GM18951 (cell line): ENCODE results near the gene KNDC1.
"Not testable (repeated sequence)": the region's sequence is repeated elsewhere in the genome, so short reads cannot be mapped to it uniquely, and the experiment has no call there.

Experiments
- POLR2A ChIP-seq: IDR thresholded peaks from 4 replicates; pipeline ENCODE4 v1.6.1; 2011; ENCODE audit warnings: mild to moderate bottlenecking; ENCODE audit not compliant: insufficient read length, insufficient read depth; ENCODE audit errors: extremely low read depth
- in situ Hi-C: fragments of 300-500 bp; cut with MboI; formaldehyde crosslinking; loops from one replicate; pipeline ENCODE4 v1.12.0; 2022; ENCODE audit warnings: low sequenced_read_pairs, mixed read lengths, inconsistent platforms; ENCODE audit not compliant: unreplicated experiment

KNDC1 gene

GRCh38 chr10:133212853-133213494 lies 53.0 kb downstream of the KNDC1 start:
- no peak for TF ChIP-seq POLR2A
- in situ Hi-C loops = no loop called here

GRCh38 chr10:133213641-133214467 lies 53.8 kb downstream of the KNDC1 start:
- TF ChIP-seq POLR2A = no peak
- in situ Hi-C loops = no loop called here

GRCh38 chr10:133214468-133215410 lies 54.7 kb downstream of the KNDC1 start:
- no peak for TF ChIP-seq POLR2A
- in situ Hi-C loops = no loop called here

DNA sequence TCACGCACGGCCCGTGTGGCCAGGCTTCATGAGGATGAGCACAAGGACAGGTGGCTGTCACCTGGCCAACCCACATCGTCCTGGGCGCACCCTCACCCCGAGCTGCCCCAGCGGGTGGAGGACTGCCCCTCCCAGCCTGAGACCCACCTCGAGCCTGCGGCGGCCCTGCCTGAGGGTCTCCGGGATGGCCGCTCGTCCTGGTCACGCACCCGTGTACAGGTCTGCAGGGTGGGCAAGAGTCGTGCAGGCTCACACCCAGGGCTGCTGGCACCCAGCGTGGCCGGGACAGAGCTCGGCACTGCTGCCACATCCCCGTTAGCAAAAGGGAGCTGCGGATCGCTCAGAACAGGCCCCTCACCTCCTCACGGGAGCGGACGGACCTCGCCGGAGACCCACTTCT lies 55.6 kb downstream of the KNDC1 start:
- TF ChIP-seq POLR2A = no peak
- in situ Hi-C loops = no loop called here

- TF ChIP-seq POLR2A = no peak
- in situ Hi-C loops = no loop called here
These were observed 56.8 kb downstream of the KNDC1 start for GRCh38 chr10:133216776-133217175.

DNA sequence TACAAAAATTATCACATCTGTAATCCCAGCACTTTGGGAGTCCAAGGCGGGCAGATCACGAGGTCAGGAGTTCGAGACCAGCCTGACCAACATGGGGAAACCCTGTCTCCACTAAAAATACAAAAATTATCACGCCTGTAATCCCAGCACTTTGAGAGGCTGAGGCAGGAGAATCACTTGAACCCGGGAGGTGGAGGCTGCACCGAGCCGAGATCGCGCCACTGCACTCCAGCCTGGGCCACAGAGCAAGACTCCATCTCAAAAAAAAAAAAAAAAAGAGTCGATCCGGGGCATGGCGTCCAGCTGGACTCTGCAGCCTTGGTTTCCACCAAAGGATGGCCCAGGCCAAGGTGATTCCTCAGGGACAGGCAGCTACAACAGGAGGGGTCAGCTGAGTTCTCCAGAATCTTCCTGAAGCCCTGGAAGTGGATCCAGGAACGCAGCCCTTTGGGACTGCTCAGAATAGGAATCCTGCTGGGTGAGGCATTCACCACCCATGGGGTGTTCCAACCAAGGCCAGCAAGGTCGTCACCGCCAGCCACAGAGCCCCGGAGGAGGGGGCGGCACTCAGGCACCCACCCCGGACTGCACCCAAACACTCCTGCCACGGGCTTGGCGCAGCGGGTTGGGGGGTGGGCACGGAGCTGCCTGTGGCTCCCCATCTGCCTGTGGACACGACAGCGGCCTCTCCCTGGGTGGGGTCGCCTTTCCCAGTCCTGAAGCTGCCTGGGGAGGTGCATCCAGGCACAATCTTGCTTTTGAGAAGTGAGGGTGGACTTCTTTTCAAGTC lies 58.0 kb downstream of the KNDC1 start:
- no peak for TF ChIP-seq POLR2A
- in situ Hi-C loops = no loop called here

GRCh38 chr10:133218891-133219290 lies 58.9 kb downstream of the KNDC1 start:
- in situ Hi-C loops = no loop called here
- no peak for TF ChIP-seq POLR2A

- in situ Hi-C loops = no loop called here
- no peak for TF ChIP-seq POLR2A
These were observed 59.8 kb downstream of the KNDC1 start for GRCh38 chr10:133219782-133220181.

DNA sequence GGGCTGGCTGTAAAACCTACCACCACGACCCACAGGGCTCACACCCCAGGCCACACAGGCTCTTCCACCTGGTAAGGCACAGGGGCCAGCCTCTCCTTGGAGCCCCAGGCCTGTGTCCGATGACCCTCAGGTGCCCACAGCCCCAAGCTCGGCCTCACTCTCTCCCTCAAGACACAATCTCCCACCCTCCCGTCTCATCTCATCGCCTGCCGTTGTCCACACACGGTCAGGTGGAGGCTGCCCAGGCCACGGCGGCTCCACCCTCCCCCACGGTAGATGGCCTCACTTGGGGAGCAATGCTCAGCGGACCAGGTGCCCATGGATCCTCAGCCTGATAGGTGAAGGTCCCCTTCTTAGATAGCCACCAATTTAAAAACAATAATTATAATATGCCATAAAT lies 61.3 kb downstream of the KNDC1 start:
- in situ Hi-C loops = no loop called here
- TF ChIP-seq POLR2A = no peak

DNA sequence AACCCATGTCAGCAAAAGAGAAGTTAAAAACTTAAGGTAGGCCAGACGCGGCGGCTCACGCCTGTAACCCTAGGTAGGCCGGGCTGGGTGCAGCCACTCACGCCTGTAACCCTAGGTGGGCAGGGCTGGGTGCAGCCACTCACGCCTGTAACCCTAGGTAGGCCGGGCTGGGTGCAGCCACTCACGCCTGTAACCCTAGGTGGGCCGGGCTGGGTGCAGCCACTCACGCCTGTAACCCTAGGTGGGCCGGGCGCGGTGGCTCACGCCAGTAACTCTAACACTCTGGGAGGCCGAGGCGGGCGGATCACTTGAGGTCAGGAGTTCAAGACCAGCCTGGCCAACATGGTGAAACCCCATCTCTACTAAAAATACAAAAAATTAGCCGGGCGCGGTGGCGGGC lies 61.7 kb downstream of the KNDC1 start:
- in situ Hi-C loops = not testable (repeated sequence)

GRCh38 chr10:133224076-133224475 lies 64.1 kb downstream of the KNDC1 start:
- in situ Hi-C loops = no loop called here
- TF ChIP-seq POLR2A = no peak

DNA sequence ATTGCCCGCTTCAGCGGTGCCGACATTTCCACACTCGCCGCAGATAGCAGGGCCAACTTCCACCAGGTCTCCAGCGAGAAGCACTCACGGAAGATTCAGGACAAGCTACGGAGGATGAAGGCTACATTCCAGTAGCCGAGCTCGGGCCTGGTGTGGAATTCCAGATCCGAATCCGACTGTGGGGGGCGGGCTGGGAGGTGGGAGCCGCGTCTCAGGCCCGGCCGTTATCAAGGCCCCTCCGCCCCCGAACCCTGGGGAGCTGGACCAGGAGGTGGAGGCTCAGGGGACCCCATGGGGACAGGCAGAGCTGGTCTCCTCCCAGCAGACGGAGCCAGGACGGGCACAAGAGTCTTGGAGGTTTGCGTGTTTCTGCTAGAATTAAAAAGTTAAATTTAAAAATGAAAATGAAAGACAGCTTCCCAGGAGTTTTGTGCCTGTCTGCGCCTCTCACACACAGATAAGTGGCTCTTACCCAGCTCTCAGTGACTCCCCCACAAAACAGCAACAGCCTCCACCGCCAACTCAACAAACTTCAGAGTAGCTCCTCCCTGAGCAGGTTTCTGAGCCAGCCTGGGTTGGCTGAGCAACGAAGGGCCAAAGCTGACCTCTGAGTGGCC lies 64.8 kb downstream of the KNDC1 start:
- TF ChIP-seq POLR2A = no peak
- in situ Hi-C loops = loop anchor here (25.0 kb wide), 1 partner anchor 313 kb away; no protein-coding TSS in a partner anchor

- in situ Hi-C loops = loop anchor here (25.0 kb wide), 1 partner anchor 313 kb away; no protein-coding TSS in a partner anchor
- no peak for TF ChIP-seq POLR2A
These were observed 65.7 kb downstream of the KNDC1 start for GRCh38 chr10:133225707-133226191.
